NCI-H748 (cell line): ENCODE data around the gene CEP72.

Experiments used
- DNase-seq: peaks from one replicate; lab custom pipeline; 2025; ENCODE audit not compliant: unreplicated experiment; lab: John Stamatoyannopoulos, UW

The CEP72 gene

GRCh38 chr5:696753-697702, 84.9 kb downstream of the CEP72 start:
- peak; percentile 87 for DNase-seq
